NB4 (cell line): ENCODE results near the gene PTX3.

ENCODE experiments used
- CTCF ChIP-seq: IDR thresholded peaks from one replicate; pipeline ENCODE4 v1.5.1; 2012; ENCODE audit warnings: low read depth, low read length
- POLR2A ChIP-seq: IDR thresholded peaks from 2 replicates; pipeline ENCODE4 v1.6.1; 2011; ENCODE audit warnings: mild to moderate bottlenecking; ENCODE audit not compliant: insufficient read length; ENCODE audit errors: extremely low read depth

- TF ChIP-seq POLR2A = no peak
- no peak for TF ChIP-seq CTCF
Observed at GRCh38 chr3:157428853-157429252, 7.8 kb upstream of the PTX3 start.
